Colonic mucosa (tissue), 4 donors: ENCODE results near the gene NRGN. TPM values are rescaled to one million over a fixed set of nuclear protein-coding genes. Genes with fewer than 3 reads are reported as not detected.

ENCODE experiments used
- DNase-seq: peaks from one replicate; pipeline ENCODE4 v3.0.0-alpha.2; 2020
- H3K27ac ChIP-seq: fragments of 200-600 bp; one replicate; pipeline ENCODE4 v1.8.0; 2021
- H3K27me3 ChIP-seq: fragments of 200-600 bp; one replicate; pipeline ENCODE4 v1.8.0; 2021
- H3K36me3 ChIP-seq: fragments of 200-600 bp; one replicate; pipeline ENCODE4 v1.8.0; 2021
- H3K4me1 ChIP-seq: fragments of 200-600 bp; one replicate; pipeline ENCODE4 v1.8.0; 2021; ENCODE audit warnings: mild to moderate bottlenecking
- H3K4me3 ChIP-seq: fragments of 200-600 bp; one replicate; pipeline ENCODE4 v1.8.0; 2021
- H3K9ac ChIP-seq, 2 donors: one replicate each; pipeline ENCODE4 v1.7.0; 2013; ENCODE audit warnings: control low read depth in 2 of 2, low read depth in 2 of 2, low read length in 2 of 2
- H3K9me3 ChIP-seq: fragments of 200-600 bp; one replicate; pipeline ENCODE4 v1.8.0; 2021
- CTCF ChIP-seq: fragments of 200-600 bp; IDR thresholded peaks from one replicate; pipeline ENCODE4 v1.8.0; 2022; ENCODE audit warnings: antibody characterized with exemption, mild to moderate bottlenecking
- intact Hi-C: fragments of 100-400 bp; cut with DNase I; formaldehyde crosslinking; loops from one replicate; pipeline ENCODE4 v1.14.1; 2022
- total RNA-seq, 2 donors: library from RNA; stranded (reverse); fragmentation: NEBNext Ultra II Directional in 1 of 2; extraction: Animal tissue kit (Norgen Biotek cat#: 25700) in 1 of 2; gene quantifications; one replicate each; pipeline ENCODE4 v1.2.1, GENCODE V29; 2021
- donor health status: healthy.
- donor health status: DM: no; HTN: no; CAD: no.
- donor health status: DM: no; HTN: no; CAD: no.

Gene NRGN
- total RNA-seq, 2 donors from 2014 or later, result 3.1 to 11.1 TPM

- no peak for TF ChIP-seq CTCF
- peaks cover 19% of the 10 kb centered on the region for H3K27me3 ChIP-seq
- no peak for DNase-seq
- H3K4me1 ChIP-seq, result peaks cover 7% of the 10 kb centered on the region
- no peaks in the 10 kb centered on the region for H3K36me3 ChIP-seq
- no peaks in the 10 kb centered on the region for H3K9me3 ChIP-seq
- no peak overlapping the region for H3K9ac ChIP-seq
- no peak overlapping the region for H3K27ac ChIP-seq
- no peak overlapping the region for H3K4me3 ChIP-seq
- intact Hi-C loops, result no loop called here
Measured at GRCh38 chr11:124756753-124757227, 17.0 kb downstream of the NRGN start.

- no peak overlapping the region for H3K4me3 ChIP-seq
- H3K9ac ChIP-seq, result no peak overlapping the region
- no peak for DNase-seq
- no peaks in the 10 kb centered on the region for H3K36me3 ChIP-seq
- TF ChIP-seq CTCF, result no peak
- H3K4me1 ChIP-seq, result peaks cover 7% of the 10 kb centered on the region
- peaks cover 19% of the 10 kb centered on the region for H3K27me3 ChIP-seq
- no peaks in the 10 kb centered on the region for H3K9me3 ChIP-seq
- intact Hi-C loops, result no loop called here
- H3K27ac ChIP-seq, result no peak overlapping the region
Measured at GRCh38 chr11:124757320-124757719, 17.6 kb downstream of the NRGN start.

GRCh38 chr11:124758355-124759265, 18.9 kb downstream of the NRGN start:
- Histone ChIP-seq H3K27ac (peak overlapping the region; percentile 45), H3K9me3 (no peaks in the 10 kb centered on the region), H3K4me3 (peak overlapping the region; percentile 17), H3K9ac (peak overlapping the region; percentile 0 to 7), H3K4me1 (peaks cover 7% of the 10 kb centered on the region), H3K36me3 (no peaks in the 10 kb centered on the region), H3K27me3 (peaks cover 19% of the 10 kb centered on the region)
- intact Hi-C loops, result no loop called here
- peak; percentile 94 for DNase-seq
- TF ChIP-seq CTCF, result peak; percentile 82

- Histone ChIP-seq H3K4me1 (peaks cover 7% of the 10 kb centered on the region), H3K4me3 (peak overlapping the region; percentile 17), H3K27me3 (peaks cover 19% of the 10 kb centered on the region), H3K9me3 (no peaks in the 10 kb centered on the region), H3K27ac (peak overlapping the region; percentile 45), H3K36me3 (no peaks in the 10 kb centered on the region), H3K9ac (peak overlapping the region; percentile 7 to 26)
- no peak for TF ChIP-seq CTCF
- intact Hi-C loops, result loop anchor here (10.0 kb wide), 1 partner anchor 75 kb away; no protein-coding TSS in a partner anchor
- DNase-seq, result no peak
Measured at GRCh38 chr11:124759266-124760204, 19.8 kb downstream of the NRGN start.

- intact Hi-C loops, result loop anchor here (10.0 kb wide), 1 partner anchor 75 kb away; no protein-coding TSS in a partner anchor
- H3K9me3 ChIP-seq, result no peaks in the 10 kb centered on the region
- no peak overlapping the region for H3K27ac ChIP-seq
- H3K4me3 ChIP-seq, result peak overlapping the region; percentile 7
- peak overlapping the region in 1 of 2 donors; percentile 26 for H3K9ac ChIP-seq
- H3K27me3 ChIP-seq, result peaks cover 19% of the 10 kb centered on the region
- no peaks in the 10 kb centered on the region for H3K36me3 ChIP-seq
- H3K4me1 ChIP-seq, result peaks cover 7% of the 10 kb centered on the region
- no peak for DNase-seq
- no peak for TF ChIP-seq CTCF
Measured at GRCh38 chr11:124760205-124760652, 20.5 kb downstream of the NRGN start.
